IPS-18c (cell line): ENCODE results near the gene ZIC5.

Source experiments
- H3K4me3 ChIP-seq: 2 replicates; pipeline ENCODE4 v1.7.0; 2013; ENCODE audit warnings: low read depth, mild to moderate bottlenecking, low read length, moderate library complexity; ENCODE audit not compliant: insufficient read depth
- H3K9me3 ChIP-seq: one replicate; pipeline ENCODE4 v1.6.1; 2013; ENCODE audit warnings: mild to moderate bottlenecking, low read length, moderate library complexity; ENCODE audit not compliant: control insufficient read depth, insufficient read depth

The ZIC5 gene

DNA sequence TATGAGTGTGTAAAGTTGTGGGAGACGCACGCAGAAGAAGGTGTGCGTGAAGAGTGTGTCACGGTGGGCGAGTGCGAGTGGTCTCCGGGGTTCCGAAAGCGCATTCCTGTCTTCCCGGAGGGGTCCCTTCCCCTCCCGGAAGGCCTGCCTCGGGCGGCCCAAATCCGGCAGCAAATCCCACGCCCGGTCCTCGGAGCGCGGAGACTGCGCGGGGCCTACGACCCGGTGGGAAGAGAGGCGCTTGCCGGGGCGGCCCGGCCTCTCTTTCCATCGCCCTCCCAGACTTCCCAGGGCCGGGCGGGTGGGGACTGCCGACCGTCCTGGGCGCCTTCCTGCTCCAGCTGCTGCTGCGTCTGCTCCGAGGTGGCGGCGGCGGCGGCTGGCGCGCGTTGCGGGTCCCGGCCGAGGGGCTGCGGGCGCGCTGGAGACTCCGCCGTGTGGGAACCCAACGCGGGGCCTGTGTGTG lies 2.1 kb downstream of the ZIC5 start:
- Histone ChIP-seq H3K4me3 (peak overlapping the region; percentile 93), H3K9me3 (peaks cover 2% of the 10 kb centered on the region)

DNA sequence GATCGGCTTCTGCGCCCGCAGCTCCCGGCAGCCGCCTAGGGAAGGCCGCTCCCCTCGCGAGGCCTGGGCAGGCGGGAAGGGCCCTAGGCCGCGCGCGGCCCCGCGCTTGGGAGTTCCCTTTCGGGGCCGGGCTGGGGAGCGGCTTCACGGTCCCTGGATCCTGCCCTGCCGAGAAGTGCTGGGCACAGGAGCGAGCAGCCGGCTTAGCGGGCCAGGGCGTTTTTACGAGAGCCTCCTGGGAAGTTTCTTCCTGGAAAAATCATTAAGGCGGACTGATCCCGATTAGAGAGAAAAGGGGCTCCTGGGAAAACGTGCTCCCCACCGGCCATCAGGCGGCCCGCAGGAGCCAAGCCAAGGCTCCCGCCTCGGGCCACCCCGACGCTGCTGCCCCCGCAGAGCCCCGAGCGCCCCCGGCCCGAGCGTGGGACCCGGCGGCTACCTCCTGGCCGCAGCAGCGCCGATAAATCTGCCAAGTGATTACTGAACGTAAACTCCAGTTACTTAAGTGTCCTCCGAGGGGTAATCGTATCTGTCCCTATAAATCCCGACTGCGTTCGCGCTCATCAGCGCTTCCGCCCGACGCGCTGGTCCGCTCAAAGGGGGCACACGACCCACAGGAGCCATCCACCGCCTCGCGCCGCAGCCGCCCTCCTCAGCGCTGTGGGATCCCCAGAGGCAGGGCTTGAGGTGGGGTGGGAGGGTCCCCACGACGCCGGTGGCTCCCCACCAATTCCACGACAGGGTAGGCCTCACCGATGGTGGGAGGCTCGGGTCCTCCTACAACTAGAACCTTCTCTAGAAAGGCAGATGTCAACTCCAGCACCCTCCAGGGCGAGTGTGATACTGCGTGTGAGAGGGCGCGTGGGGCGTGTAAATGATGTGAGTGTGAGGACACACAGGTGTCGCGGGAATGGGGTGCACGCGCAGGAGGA lies 2.8 kb downstream of the ZIC5 start:
- peak overlapping the region; percentile 93 for H3K4me3 ChIP-seq

DNA sequence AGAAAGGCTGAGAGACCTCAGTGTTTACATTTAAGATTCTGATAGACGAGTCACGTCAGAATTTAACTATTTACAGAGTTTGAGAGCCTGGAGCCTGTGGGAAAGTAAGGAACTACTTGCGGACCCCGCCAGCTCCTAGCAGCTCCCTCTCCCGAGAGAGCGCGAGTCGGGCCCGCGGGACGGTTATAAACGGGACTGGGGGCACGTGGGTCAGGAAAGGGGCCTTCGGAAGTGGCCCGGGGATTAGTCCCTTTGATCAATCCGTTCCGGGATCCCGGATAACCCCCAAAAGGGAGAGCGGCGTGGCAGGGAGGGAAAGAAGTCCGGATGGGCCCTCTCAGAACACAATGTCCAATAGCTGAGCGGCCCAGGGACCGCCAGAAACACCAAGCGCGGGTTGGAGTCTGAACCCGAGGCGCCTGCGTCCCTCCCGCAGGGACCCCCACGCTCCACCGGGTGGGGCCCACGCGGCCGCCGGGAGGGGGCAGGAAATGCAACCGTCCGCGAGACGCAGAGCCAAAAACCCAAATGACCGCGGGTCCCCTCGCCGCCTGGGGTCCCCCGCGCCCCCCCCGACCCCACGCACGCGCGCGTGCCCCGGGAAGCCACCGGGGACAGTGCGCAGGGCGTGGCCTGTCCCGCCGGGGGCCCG lies 3.6 kb downstream of the ZIC5 start:
- H3K9me3 ChIP-seq: peaks cover 2% of the 10 kb centered on the region
- H3K4me3 ChIP-seq: peak overlapping the region; percentile 93

More for the DNA sequence above, 2.8 kb downstream of the ZIC5 start:
- peaks cover 2% of the 10 kb centered on the region for H3K9me3 ChIP-seq

DNA sequence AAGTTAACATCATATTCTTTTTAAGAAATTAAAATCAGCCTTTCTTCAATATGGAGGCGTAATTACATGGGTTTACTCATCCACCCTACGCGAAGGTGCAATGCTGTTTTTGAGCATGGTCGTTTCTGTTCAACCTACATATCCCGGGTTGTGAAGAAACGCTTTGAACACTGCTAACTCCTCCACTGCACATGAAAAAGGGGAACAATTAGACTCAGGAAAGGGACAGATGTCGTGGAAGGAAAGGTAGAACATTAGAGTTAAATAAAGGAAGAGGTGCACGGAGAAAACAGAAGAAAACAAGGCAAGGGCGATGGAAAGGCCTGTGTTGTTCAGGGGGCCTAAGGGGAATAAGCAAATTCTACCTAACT lies 4.1 kb downstream of the ZIC5 start:
- H3K4me3 ChIP-seq: peak overlapping the region; percentile 93

DNA sequence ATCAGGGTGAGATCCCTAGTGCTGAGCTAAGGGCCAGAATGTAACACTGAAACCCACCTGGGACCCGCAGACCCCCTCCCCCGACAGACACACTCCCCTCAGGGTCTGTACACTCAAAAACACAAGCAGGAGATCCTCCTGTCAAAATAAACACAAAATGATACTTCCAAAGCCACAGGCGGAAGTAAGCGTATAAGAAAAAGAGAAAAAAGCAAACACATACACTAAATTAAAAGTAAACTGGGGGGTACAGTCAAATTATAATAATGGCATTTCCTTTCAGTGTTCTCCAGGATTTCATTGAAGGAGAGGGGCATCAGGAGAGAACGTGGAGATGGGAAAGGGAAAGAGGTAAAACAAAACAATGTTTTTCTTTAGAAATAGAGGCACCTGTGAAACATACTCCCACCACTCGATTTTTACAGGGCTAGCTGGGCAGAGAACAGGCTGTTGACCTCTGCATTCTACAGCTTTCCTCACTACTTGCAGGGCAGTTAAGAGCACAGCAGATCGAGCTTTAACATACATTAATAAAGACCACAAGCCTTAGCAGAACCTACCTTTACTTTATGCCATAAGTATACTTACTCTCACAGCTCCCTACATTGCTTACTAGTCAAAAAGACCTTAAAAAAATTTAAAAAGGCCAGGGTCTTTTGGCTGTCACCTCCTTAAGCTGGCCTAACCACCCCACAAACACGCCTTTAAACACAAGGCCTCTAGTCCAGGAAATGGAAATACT lies 5.3 kb downstream of the ZIC5 start:
- Histone ChIP-seq H3K4me3 (peak overlapping the region; percentile 16; the same call in 1 of the 2 replicates), H3K9me3 (peaks cover 2% of the 10 kb centered on the region)

More for the DNA sequence above, 4.1 kb downstream of the ZIC5 start:
- H3K9me3 ChIP-seq: peaks cover 2% of the 10 kb centered on the region

DNA sequence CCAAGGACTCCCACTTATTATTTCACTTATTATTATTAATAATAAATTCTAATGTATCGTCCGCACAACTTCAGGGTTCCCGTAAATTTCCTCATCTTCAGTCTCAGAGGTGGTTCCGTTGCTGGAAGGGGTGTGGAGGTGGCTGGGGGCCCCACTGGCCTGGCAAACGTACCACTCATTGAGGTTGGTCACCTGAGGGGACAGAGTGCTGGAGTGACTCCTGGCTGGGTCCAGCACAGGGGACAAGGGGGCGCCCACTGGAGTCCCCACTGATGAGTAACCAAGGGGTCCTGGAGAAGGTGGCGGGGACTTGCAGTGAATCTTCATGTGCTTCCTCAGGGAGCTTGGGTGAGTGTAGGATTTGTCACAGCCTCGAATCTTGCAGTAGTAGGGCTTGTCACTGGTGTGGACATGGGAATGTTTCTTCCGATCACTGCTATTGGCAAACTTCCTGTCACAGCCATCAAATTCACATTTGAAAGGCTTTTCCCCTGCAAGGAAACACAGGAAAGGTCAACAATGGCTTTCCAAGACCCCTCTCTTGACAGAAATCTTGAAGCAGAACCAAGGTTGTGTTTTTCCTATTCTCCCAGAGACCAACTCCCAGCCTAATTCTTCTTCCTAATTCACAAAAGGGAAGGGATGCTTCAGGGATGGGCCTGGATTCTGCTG lies 6.1 kb downstream of the ZIC5 start:
- Histone ChIP-seq H3K9me3 (peaks cover 2% of the 10 kb centered on the region), H3K4me3 (no peak overlapping the region)

DNA sequence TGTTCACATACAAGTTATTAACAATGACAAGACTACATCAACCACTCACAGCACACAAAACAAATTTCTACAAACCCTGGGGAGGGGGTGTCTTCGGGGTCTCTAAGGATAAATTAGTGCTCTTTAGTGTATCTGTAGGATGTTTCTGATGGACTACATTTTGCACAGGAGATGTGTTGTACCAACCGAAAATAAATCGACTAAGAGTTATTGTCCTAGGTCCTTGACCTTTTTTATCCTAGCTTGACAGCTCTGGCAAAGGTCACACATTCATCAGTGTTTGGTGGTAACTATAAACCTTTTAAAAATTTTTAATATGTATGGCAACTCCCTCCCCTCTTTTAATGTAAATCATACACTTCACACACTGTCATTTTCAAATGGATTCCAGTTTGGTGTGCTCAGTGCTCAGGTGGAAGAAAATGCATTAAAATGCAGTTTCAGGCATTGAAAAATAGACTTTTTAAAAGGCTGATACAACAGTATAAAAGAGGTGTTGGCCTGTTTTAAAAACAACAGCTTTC lies 7.7 kb downstream of the ZIC5 start:
- Histone ChIP-seq H3K9me3 (no peaks in the 10 kb centered on the region), H3K4me3 (no peak overlapping the region)

DNA sequence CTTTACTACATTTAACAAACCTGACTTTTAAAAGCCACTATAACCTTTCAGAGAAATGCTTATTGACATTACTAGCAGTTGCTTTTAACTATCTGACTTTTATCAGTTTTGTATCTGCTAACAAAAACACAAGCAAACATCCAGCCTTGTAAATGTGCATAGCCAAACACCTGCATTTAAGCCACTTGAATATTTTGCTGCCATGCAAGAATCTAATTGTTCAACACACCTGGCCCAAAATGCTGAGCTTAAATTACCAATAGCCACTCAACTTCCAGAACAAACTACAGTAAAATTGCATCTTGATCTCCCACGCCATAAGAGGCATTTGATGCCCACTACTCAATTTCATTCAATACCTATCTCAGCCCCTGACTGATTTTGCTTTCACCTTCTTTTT lies 9.3 kb downstream of the ZIC5 start:
- H3K9me3 ChIP-seq: no peaks in the 10 kb centered on the region
- no peak overlapping the region for H3K4me3 ChIP-seq

DNA sequence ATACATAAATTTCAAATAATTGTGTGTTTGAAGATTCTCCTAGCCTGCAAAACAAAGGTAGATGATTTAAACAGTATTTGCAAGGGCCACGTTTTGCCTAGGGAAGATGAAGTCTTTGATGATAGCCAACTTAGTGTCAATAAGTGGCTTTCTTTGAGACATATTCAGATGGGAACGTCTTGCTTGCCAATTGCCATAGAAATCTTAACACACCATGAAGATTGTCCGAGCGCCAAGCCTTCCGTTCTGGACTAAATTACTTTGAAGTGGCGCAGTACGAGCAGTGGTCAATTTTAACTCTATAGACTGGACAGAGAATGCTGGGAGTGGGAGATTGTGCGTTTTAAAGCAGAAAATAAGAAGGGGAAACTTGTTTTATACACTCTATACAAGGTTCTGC lies 9.9 kb downstream of the ZIC5 start:
- Histone ChIP-seq H3K9me3 (no peaks in the 10 kb centered on the region), H3K4me3 (no peak overlapping the region)

DNA sequence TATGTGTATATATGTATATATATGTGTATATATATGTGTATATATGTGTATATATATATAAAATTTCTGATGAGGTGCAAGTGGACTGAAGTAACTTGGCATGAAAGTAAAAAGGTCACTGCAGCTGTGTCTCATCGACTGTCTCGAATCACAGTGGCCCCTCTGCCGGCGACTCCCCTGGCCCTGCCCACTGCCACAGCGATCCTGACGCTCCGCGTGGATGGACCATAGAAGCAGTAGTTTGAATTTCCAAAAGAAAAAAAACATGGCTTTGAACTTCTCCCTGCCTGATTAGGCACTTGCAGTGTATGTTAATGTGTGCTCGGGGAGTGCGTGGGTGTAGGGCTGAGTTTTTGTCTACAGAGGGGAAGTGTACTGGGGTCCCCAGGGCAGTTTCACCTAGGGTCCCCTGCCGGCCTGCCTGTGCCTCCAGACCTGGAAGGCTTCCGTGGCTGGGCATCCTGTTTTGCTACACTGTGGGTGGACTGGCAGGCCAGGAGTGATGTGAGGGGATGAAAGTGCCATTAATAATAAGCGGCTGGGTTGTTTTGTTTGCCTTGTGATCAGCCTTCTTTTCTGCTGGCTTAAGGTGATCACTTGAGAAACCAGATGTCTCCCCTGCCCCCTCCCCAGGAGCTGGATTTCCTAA lies 10.8 kb downstream of the ZIC5 start:
- H3K9me3 ChIP-seq: no peaks in the 10 kb centered on the region
- 0 out of 2 replicates have a peak overlapping the region, but pooled peaks have one; percentile 15 for H3K4me3 ChIP-seq

DNA sequence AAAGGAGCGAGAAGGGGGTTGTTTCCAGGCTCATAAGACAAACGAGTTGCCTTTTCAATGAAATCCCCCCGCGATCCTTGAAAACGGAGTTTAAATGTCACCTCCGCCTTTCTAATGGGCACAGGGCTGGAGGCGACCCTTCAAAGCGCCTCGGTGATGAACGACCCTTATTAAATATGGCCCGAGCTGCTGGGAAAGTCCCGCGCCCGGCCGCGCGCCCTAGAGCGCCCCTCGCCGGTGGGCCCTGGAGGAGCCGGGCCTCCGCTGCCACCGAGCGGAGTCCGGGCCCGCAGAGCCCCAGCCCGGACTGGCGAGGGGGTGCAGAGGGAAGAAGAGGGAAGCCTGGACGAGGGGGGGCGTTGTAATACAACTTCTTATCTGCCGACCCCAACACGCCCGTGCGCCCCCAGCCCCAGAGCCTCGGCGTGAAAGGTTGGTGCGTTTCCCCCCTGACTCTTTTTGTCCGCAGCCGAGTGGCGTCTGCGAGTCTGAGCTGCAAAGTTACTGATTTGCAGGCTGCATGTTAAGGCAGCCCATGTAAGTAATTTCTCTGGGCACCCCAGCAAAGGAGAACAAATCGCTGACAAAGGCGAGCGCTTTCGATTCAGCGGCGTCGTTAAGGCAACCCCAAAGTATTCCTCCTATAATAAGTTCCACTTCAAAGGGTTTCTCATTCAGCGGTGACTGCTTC lies 11.9 kb downstream of the ZIC5 start:
- H3K4me3 ChIP-seq: peak overlapping the region; percentile 37
- no peaks in the 10 kb centered on the region for H3K9me3 ChIP-seq

DNA sequence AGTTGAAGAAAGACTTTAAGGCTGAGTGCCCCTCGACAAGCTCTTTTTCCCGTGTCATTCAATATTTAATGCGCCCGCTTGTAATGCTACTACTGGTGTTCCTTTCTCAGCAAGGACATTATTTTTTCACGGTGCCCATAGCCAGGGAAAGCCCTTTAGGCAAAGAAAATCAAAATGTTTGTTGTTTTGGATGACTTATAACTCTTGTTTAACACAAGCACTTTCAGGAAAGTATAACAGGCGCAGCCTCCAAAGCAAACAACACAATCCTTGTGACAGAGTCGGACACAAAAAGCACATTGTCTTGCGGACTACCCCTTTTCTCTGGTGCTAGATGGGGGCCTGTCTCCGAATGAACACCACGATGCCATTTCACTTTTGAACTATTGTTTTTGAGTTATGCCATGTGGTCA lies 12.4 kb downstream of the ZIC5 start:
- peak overlapping the region; percentile 40; the same call in 1 of the 2 replicates for H3K4me3 ChIP-seq
- no peaks in the 10 kb centered on the region for H3K9me3 ChIP-seq

DNA sequence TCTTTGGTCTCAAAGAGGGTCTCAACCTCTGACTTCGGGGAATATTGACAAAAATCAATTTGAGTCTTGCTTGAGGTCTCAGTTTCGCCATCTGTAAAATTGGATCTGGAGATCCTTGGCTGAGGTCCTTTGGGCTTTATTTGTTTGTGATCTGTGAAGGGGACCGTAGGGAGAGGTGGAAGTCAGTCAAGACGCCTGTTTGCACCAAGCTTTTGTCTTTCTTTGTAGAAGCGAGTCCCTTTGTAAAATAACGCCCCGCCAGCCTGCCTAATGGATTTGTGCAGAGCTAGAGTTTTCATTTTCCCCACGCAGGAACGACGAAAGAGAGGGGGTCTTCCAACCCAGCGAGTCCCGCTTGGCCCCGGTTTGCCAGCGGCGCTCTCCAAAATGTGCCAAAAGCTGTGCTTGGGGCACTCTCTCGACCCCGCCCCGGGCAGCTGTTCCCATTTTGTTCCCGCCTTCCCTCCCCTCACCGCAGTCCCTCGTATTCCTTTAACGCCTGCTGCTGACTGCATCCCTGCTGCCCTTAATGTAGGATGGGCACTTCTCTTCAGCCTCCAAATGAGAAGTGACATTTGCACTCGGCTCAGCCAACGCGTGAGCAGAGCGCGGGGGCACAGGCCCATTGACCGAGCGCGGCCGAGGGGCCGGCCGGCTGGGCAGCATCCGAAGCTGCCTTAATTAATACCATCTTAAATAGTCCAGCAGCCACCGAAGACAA lies 13.0 kb downstream of the ZIC5 start:
- Histone ChIP-seq H3K4me3 (peak overlapping the region; percentile 40), H3K9me3 (no peaks in the 10 kb centered on the region)

DNA sequence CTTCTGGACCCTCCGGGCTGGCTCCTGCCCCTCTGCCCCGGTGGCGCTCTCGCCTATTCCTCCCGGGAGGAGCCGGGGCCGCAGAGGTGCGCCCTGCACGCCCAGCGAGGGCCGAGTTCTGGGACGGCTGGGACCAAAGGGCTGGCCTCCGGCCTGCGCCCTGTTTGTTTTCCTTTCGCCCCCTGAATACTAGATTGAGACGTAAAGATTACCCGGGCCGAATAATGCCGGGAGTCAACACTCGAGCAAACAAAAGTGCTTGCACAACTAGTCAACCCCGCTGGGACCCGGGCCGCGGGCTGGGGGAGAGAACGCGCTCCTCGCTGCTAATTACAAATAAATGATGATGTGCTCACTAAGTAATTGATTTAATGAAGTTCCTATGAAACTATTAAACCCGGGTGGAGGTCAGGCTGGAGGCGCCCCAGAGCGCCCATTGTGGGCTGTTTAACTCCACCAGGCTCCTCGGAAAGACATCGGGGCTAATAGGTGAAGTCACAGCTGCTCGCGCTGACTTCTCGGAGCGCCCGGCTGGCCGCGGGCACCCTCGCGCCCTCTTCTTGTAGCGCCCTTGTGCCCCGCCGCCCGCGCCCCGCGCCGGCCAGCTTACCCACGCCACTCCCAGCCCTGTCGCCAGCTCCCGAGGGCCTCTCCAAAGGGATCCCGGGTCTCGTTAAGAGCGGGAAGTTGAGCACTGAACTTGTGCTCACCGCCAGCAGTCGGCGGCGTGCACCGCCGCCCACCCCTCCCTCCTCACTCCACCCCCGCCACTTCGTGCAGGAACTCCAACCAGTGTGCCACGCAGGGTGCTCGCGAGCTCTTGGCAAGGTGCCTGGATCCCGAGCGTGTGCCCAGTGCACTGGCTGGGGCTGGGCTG lies 14.9 kb downstream of the ZIC5 start:
- Histone ChIP-seq H3K9me3 (no peaks in the 10 kb centered on the region), H3K4me3 (peak overlapping the region; percentile 70)
